B cell (primary cell): ENCODE results near the gene DNASE2. TPM values are rescaled to one million over a fixed set of nuclear protein-coding genes. Genes with fewer than 3 reads are reported as not detected.

Experiments
- ATAC-seq: fragments of 200-7000 bp; cut with Tn5 transposase; one replicate; pipeline ENCODE4 v1.10.0; 2021; ENCODE audit warnings: low read depth, mild to moderate bottlenecking, moderate number of reproducible peaks, moderate library complexity
- CTCF ChIA-PET: fragments of 350-600 bp; sonication (Branson Sonifier 250); formaldehyde crosslinking; loops from one replicate; lab custom pipeline; 2021; ENCODE audit warnings: antibody characterized with exemption, inconsistent platforms; lab: Charles Lee
- POLR2A ChIA-PET: fragments of 350-600 bp; sonication (Branson Sonifier 250); formaldehyde crosslinking; loops from one replicate; lab custom pipeline; 2021; ENCODE audit warnings: antibody characterized with exemption; lab: Charles Lee
- DNase-seq: peaks from one replicate; pipeline ENCODE4 v3.0.0; 2013
- H2AFZ ChIP-seq: 2 replicates; pipeline ENCODE4 v1.6.1; 2012; ENCODE audit warnings: mild to moderate bottlenecking, low read depth, low read length; ENCODE audit not compliant: insufficient read depth, poor library complexity, severe bottlenecking
- H3K27ac ChIP-seq, 2 donors: 1 replicate in 1 of 2; 2 replicates in 1 of 2; pipeline ENCODE4 v1.5.1; 2012 to 2013; ENCODE audit warnings: low read length in 2 of 2, mild to moderate bottlenecking in 2 of 2, moderate library complexity in 1 of 2
- H3K27me3 ChIP-seq, 4 experiments: fragments of 200-600 bp in 1 of 4; sonication (generic) in 1 of 4; replicated peaks in 1 of 4; 1 replicate in 2 of 4; 2 replicates in 2 of 4; pipeline versions ENCODE4 v1.6.1 to v1.7.0; 2013 to 2016; ENCODE audit warnings: low read length in 3 of 4, mild to moderate bottlenecking in 2 of 4, mixed read lengths in 1 of 4, moderate library complexity in 1 of 4; ENCODE audit not compliant: insufficient read depth in 4 of 4, control insufficient read depth in 3 of 4; ENCODE audit errors: control extremely low read depth in 1 of 4
- H3K36me3 ChIP-seq, 2 experiments: replicated peaks in 1 of 2; 1 replicate in 1 of 2; 2 replicates in 1 of 2; pipeline versions ENCODE4 v1.6.1 to v1.7.1; 2013; ENCODE audit warnings: low read length in 1 of 2; ENCODE audit not compliant: insufficient read depth in 2 of 2, control insufficient read depth in 1 of 2; ENCODE audit errors: control extremely low read depth in 1 of 2, extremely low read depth in 1 of 2
- H3K4me1 ChIP-seq, 2 donors: fragments of 200-600 bp in 1 of 2; sonication (generic) in 1 of 2; 1 replicate in 1 of 2; 2 replicates in 1 of 2; pipeline versions ENCODE4 v1.5.1 to v1.6.1; 2013 to 2017; ENCODE audit warnings: low read length in 2 of 2; ENCODE audit not compliant: control insufficient read depth in 2 of 2, insufficient read depth in 2 of 2
- H3K4me2 ChIP-seq: replicated peaks from 2 replicates; pipeline ENCODE3; 2012; ENCODE audit warnings: mild to moderate bottlenecking, low read depth, low read length; ENCODE audit not compliant: poor library complexity, severe bottlenecking
- H3K4me3 ChIP-seq, 5 experiments: fragments of 200-600 bp in 1 of 5; sonication (generic) in 1 of 5; 1 replicate in 3 of 5; 2 replicates in 2 of 5; pipeline versions ENCODE4 v1.5.1 to v1.7.0; 2011 to 2016; ENCODE audit warnings: low read length in 4 of 5, mild to moderate bottlenecking in 4 of 5, low read depth in 2 of 5, control low read depth in 1 of 5, moderate library complexity in 1 of 5; ENCODE audit not compliant: insufficient read depth in 1 of 5; ENCODE audit errors: control extremely low read depth in 1 of 5, extremely low read depth in 1 of 5
- H3K79me2 ChIP-seq: fragments of 200-600 bp; sonication (generic); one replicate; pipeline ENCODE4 v1.6.0; 2016; ENCODE audit warnings: low read length; ENCODE audit not compliant: control insufficient read depth, insufficient read depth
- H3K9ac ChIP-seq: fragments of 200-600 bp; sonication (generic); 2 replicates; pipeline ENCODE4 v1.6.1; 2017; ENCODE audit warnings: mild to moderate bottlenecking, low read length, moderate library complexity
- H3K9me3 ChIP-seq, 3 donors: one replicate each; pipeline versions ENCODE4 v1.6.1 to v1.7.1; 2013; ENCODE audit warnings: low read length in 2 of 3; ENCODE audit not compliant: control insufficient read depth in 2 of 3, insufficient read depth in 1 of 3; ENCODE audit errors: control extremely low read depth in 1 of 3
- H4K20me1 ChIP-seq: 2 replicates; pipeline ENCODE4 v1.6.0; 2012; ENCODE audit warnings: mild to moderate bottlenecking, low read length; ENCODE audit not compliant: insufficient read depth, control insufficient read depth, poor library complexity, severe bottlenecking
- H3K27ac Mint-ChIP-seq: one replicate; pipeline ENCODE4 v1.8.0; 2021; ENCODE audit warnings: mixed read lengths
- H3K27me3 Mint-ChIP-seq: one replicate; pipeline ENCODE4 v1.8.0; 2021; ENCODE audit warnings: mixed read lengths
- H3K4me1 Mint-ChIP-seq: one replicate; pipeline ENCODE4 v1.8.0; 2021; ENCODE audit warnings: mixed read lengths
- H3K4me3 Mint-ChIP-seq: one replicate; pipeline ENCODE4 v1.8.0; 2021; ENCODE audit warnings: mixed read lengths
- H3K9me3 Mint-ChIP-seq: one replicate; pipeline ENCODE4 v1.8.0; 2022; ENCODE audit warnings: mixed read lengths; ENCODE audit not compliant: insufficient read depth
- EZH2 ChIP-seq: IDR thresholded peaks from 2 replicates; pipeline ENCODE4 v1.6.1; 2012; ENCODE audit warnings: borderline replicate concordance, low read depth, mild to moderate bottlenecking, moderate library complexity, low read length; ENCODE audit not compliant: insufficient read depth, poor library complexity, severe bottlenecking
- WGBS: methylation state at CpG from one replicate; pipeline ENCODE4 v1.1.5; 2013; ENCODE audit warnings: missing lambda C conversion rate; ENCODE audit not compliant: insufficient coverage; 5-methylcytosine and 5-hydroxymethylcytosine counted together
- intact Hi-C: fragments of 100-400 bp; cut with micrococcal nuclease; formaldehyde crosslinking; loops from one replicate; pipeline ENCODE4 v1.10.0; 2022
- polyA plus RNA-seq: library from polyadenylated mRNA; depleted of rRNA; stranded (reverse); fragments of >200 nt; gene quantifications from 2 replicates; pipeline ENCODE4 v1.2.3, GENCODE V29; 2012
- total RNA-seq, 2 donors: library from RNA; stranded (reverse); fragments of 120-200 nt in 1 of 2; gene quantifications; 1 replicate in 1 of 2; 2 replicates in 1 of 2; pipeline versions ENCODE4 v1.2.3 to v1.2.4, GENCODE V29; 2013 to 2022
- TF ChIP-seq, protein P1 (sequence below): fragments of 200-600 bp; IDR thresholded peaks from one replicate; pipeline ENCODE4 v1.8.0; 2022; ENCODE audit warnings: antibody characterized with exemption, mild to moderate bottlenecking

The DNASE2 gene
- total and polyA plus RNA-seq, 2 donors (not counting 1 experiment from before 2014, with no cell fraction given): 24.9 to 26.6 TPM

DNA sequence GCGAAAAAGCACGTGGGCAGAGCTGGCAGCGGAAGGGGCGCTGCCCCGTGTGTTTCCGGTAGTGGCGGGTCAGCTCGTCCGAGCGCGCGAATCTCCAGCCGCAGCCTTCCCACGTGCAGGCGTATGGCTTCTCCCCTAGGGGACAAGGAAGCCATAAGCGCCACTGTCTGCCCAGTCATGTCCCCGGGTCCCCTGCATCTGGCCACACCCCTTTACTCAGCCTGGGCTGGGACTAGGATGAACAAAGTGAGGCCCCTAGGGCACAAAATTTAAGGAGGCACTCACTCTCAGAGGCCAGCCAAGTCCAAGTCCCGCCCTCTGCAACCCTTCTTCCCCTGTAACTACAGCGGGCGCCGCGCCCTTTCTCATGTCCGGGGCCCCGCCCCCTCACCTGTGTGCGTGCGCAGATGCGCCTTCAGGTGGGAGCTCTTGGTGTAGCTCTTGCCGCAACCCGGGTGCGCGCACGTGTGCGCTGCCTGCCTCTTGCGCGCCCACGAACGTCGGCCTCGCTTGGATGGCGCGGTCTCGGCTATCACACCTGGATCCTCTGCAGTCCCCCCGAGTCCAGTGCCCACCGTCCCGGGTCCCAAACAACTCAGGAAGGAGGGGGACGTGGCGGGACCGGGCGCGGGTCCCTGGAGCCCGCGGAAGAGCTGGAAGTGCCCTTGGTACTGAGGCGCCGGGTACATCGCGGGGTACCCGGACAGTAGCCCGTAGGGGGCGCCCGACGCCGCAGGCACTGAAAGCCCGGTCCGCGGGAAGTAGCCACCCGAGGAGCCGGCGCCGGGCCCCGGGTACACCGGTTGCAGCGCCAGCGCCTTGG lies 3.9 kb upstream of the DNASE2 start:
- Histone ChIP-seq H3K9ac (peak overlapping the region; percentile 62), H2AFZ (peak overlapping the region; percentile 66)

More for the DNA sequence above, 3.9 kb upstream of the DNASE2 start:
- WGBS: 2% methylated on average over 73 of the region's 73 CpGs
- DNase-seq (peak; percentile 89), ATAC-seq (peak; percentile 28)
- H3K36me3 ChIP-seq: no peaks in the 10 kb centered on the region
- peaks cover 0 to 40% (median 5%) of the 10 kb centered on the region in 3 donors for H3K9me3 ChIP-seq
- Mint-ChIP-seq H3K4me1 (peaks cover 30% of the 10 kb centered on the region), H3K27me3 (no peaks in the 10 kb centered on the region), H3K9me3 (no peaks in the 10 kb centered on the region), H3K27ac (peak overlapping the region; percentile 85), H3K4me3 (peak overlapping the region; percentile 88)
- H3K27me3 ChIP-seq: no peaks in the 10 kb centered on the region
- peaks cover 9% of the 10 kb centered on the region for H3K79me2 ChIP-seq
- peak overlapping the region; percentile 90 for H3K4me2 ChIP-seq
- POLR2A ChIA-PET: interaction anchor here (0.5 kb wide), 2 partner anchors 9 to 76 kb away, joined by 5 to 7 read pairs; no protein-coding TSS in a partner anchor
- intact Hi-C loops: loop anchor here (1.0 kb wide), 1 partner anchor 80 kb away; no protein-coding TSS in a partner anchor
- peak overlapping the region in 4 of 5 experiments; percentile 46 to 60 (median 51) for H3K4me3 ChIP-seq
- peaks cover 19 to 38% of the 10 kb centered on the region in 2 donors for H3K4me1 ChIP-seq
- CTCF ChIA-PET: interaction anchor here (0.6 to 7.1 kb wide), 9 partner anchors 12 to 303 kb away, joined by 3 to 58 read pairs (median 3); partner anchors contain the start of gene CALR
- peak overlapping the region in 1 of 2 donors; percentile 44 for H3K27ac ChIP-seq
- TF ChIP-seq, protein P1, sequence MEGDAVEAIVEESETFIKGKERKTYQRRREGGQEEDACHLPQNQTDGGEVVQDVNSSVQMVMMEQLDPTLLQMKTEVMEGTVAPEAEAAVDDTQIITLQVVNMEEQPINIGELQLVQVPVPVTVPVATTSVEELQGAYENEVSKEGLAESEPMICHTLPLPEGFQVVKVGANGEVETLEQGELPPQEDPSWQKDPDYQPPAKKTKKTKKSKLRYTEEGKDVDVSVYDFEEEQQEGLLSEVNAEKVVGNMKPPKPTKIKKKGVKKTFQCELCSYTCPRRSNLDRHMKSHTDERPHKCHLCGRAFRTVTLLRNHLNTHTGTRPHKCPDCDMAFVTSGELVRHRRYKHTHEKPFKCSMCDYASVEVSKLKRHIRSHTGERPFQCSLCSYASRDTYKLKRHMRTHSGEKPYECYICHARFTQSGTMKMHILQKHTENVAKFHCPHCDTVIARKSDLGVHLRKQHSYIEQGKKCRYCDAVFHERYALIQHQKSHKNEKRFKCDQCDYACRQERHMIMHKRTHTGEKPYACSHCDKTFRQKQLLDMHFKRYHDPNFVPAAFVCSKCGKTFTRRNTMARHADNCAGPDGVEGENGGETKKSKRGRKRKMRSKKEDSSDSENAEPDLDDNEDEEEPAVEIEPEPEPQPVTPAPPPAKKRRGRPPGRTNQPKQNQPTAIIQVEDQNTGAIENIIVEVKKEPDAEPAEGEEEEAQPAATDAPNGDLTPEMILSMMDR: peak; percentile 65
- no peak for TF ChIP-seq EZH2
- H4K20me1 ChIP-seq: no peaks in the 10 kb centered on the region
